Measurements from ENCODE around the gene UQCR10.

DNA sequence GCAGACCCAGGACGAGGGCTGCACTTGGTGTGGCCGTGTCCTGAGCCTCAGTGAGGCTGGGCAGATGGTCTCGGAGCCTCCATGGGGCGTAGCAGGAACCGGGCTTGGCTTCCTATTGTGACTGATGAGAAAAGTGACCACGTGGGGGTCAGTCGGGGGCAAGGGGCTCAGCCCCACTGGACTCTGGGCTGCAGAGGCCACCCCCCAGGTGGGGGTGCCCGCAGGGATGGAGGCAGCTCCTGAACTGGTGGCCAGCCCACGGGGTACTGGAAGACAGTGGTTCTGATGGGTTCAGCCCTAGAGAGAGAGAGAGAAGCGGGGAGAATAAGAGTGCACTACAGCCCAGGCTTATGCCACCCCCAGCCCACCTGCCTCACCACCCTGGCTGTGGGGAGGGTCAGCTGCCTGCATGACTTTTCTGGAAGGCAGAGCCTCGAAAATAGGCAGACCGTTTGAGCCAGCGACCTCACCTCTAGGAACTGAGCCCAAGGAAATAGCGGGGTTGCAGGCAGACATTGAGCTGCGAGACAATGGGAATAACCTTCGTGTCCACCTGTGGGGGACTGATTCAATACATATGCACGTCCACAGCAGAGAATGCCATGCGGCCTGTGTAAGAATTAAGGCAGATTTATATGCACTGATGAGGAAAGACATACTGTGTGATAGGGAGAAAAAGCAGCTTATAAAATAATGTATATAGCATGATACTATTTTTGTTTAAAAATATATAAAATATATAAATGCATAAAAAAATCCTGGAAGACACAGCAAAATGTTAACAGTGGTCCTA is 35.9 kb upstream of the UQCR10 start:
- TF ChIP-seq, protein P1, sequence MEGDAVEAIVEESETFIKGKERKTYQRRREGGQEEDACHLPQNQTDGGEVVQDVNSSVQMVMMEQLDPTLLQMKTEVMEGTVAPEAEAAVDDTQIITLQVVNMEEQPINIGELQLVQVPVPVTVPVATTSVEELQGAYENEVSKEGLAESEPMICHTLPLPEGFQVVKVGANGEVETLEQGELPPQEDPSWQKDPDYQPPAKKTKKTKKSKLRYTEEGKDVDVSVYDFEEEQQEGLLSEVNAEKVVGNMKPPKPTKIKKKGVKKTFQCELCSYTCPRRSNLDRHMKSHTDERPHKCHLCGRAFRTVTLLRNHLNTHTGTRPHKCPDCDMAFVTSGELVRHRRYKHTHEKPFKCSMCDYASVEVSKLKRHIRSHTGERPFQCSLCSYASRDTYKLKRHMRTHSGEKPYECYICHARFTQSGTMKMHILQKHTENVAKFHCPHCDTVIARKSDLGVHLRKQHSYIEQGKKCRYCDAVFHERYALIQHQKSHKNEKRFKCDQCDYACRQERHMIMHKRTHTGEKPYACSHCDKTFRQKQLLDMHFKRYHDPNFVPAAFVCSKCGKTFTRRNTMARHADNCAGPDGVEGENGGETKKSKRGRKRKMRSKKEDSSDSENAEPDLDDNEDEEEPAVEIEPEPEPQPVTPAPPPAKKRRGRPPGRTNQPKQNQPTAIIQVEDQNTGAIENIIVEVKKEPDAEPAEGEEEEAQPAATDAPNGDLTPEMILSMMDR (IDR thresholded peaks at IDR 0.05): no peak
- TF ChIP-seq POLR2A (IDR thresholded peaks at IDR 0.05): no peak
